Ascending aorta (tissue), 2 donors: ENCODE measurements around the gene GBP1. TPM values are rescaled to one million over a fixed set of nuclear protein-coding genes. Genes with fewer than 3 reads are reported as not detected.
"Not testable (repeated sequence)": the region's sequence is repeated elsewhere in the genome, so short reads cannot be mapped to it uniquely, and the experiment has no call there.

Experiments used
- DNase-seq, 2 donors: peaks; one replicate each; pipeline ENCODE4 v3.0.0-alpha.2; 2019; ENCODE audit warnings: low spot score in 2 of 2
- H3K27ac ChIP-seq, 2 donors: fragments of 200-600 bp; sonication (generic); one replicate each; pipeline ENCODE4 v1.5.1; 2016 to 2017; ENCODE audit warnings: mild to moderate bottlenecking in 1 of 2
- H3K27me3 ChIP-seq: fragments of 200-600 bp; sonication (generic); one replicate; pipeline ENCODE4 v1.5.1; 2017
- H3K36me3 ChIP-seq, 2 donors: fragments of 200-600 bp; sonication (generic); one replicate each; pipeline ENCODE4 v1.5.1; 2016
- H3K4me1 ChIP-seq, 2 donors: fragments of 200-600 bp; sonication (generic); one replicate each; pipeline ENCODE4 v1.5.1; 2016 to 2017; ENCODE audit warnings: mild to moderate bottlenecking in 1 of 2
- H3K4me3 ChIP-seq, 2 donors: fragments of 200-600 bp; sonication (generic); one replicate each; pipeline ENCODE4 v1.5.1; 2016 to 2017; ENCODE audit warnings: mild to moderate bottlenecking in 1 of 2
- H3K9me3 ChIP-seq, 2 donors: fragments of 200-600 bp; sonication (generic); one replicate each; pipeline ENCODE4 v1.5.1; 2016
- CTCF ChIP-seq, 3 experiments: fragments of 200-600 bp in 2 of 3; fragments of 450-650 bp in 1 of 3; sonication (generic) in 2 of 3; IDR thresholded peaks; one replicate each; pipeline ENCODE4 v1.5.1; 2016 to 2019; ENCODE audit warnings: antibody characterized with exemption in 3 of 3, mild to moderate bottlenecking in 1 of 3, moderate library complexity in 1 of 3
- intact Hi-C: fragments of 100-400 bp; cut with DNase I; formaldehyde crosslinking; loops from one replicate; pipeline ENCODE4 v1.15.1; 2023
- total RNA-seq: library from RNA; depleted of rRNA; stranded (reverse); fragments of >200 nt; gene quantifications from one replicate; pipeline ENCODE4 v1.1.0, GENCODE V29; 2016

Gene GBP1
- total RNA-seq, 1 donor from 2014 or later: 59.7 TPM

GRCh38 chr1:89088572-89088971 lies 23.6 kb upstream of the GBP1 start:
- no peaks in the 10 kb centered on the region for H3K36me3 ChIP-seq
- H3K27me3 ChIP-seq: no peaks in the 10 kb centered on the region
- no peak for DNase-seq
- H3K9me3 ChIP-seq: no peaks in the 10 kb centered on the region
- H3K27ac ChIP-seq: no peak overlapping the region
- intact Hi-C loops: no loop called here
- no peak for TF ChIP-seq CTCF (IDR thresholded peaks at IDR 0.05)
- no peak overlapping the region for H3K4me3 ChIP-seq
- H3K4me1 ChIP-seq: no peaks in the 10 kb centered on the region

- intact Hi-C loops: loop anchor here (2.0 kb wide), 1 partner anchor 272 kb away; no protein-coding TSS in a partner anchor
- Histone ChIP-seq H3K4me3 (no peak overlapping the region), H3K4me1 (no peaks in the 10 kb centered on the region), H3K36me3 (no peaks in the 10 kb centered on the region), H3K27me3 (no peaks in the 10 kb centered on the region), H3K9me3 (no peaks in the 10 kb centered on the region), H3K27ac (no peak overlapping the region)
- no peak for TF ChIP-seq CTCF (IDR thresholded peaks at IDR 0.05)
- no peak for DNase-seq
These were observed 22.2 kb upstream of the GBP1 start for GRCh38 chr1:89087241-89087640.

GRCh38 chr1:89085781-89086180 lies 20.8 kb upstream of the GBP1 start:
- Histone ChIP-seq H3K9me3 (no peaks in the 10 kb centered on the region), H3K4me1 (no peaks in the 10 kb centered on the region), H3K27ac (no peak overlapping the region), H3K36me3 (no peaks in the 10 kb centered on the region), H3K4me3 (no peak overlapping the region), H3K27me3 (no peaks in the 10 kb centered on the region)
- peak; percentile 6 to 70 (median 23) for TF ChIP-seq CTCF (IDR thresholded peaks at IDR 0.05)
- no peak for DNase-seq
- intact Hi-C loops: loop anchor here (2.0 kb wide), 1 partner anchor 273 kb away; no protein-coding TSS in a partner anchor

GRCh38 chr1:89081005-89081404 lies 16.0 kb upstream of the GBP1 start:
- Histone ChIP-seq H3K4me3 (no peak overlapping the region), H3K36me3 (no peaks in the 10 kb centered on the region), H3K9me3 (peaks cover 0 to 3% of the 10 kb centered on the region in 2 donors), H3K27ac (no peak overlapping the region), H3K4me1 (no peaks in the 10 kb centered on the region), H3K27me3 (no peaks in the 10 kb centered on the region)
- no peak for TF ChIP-seq CTCF (IDR thresholded peaks at IDR 0.05)
- intact Hi-C loops: no loop called here
- DNase-seq: no peak

GRCh38 chr1:89080068-89080467 lies 15.1 kb upstream of the GBP1 start:
- H3K36me3 ChIP-seq, intact Hi-C loops, H3K4me1 ChIP-seq, H3K9me3 ChIP-seq, H3K4me3 ChIP-seq, H3K27me3 ChIP-seq, H3K27ac ChIP-seq, DNase-seq: not testable (repeated sequence)

GRCh38 chr1:89072466-89073065 lies 7.6 kb upstream of the GBP1 start:
- H3K9me3 ChIP-seq, H3K4me3 ChIP-seq, intact Hi-C loops, H3K27ac ChIP-seq, H3K36me3 ChIP-seq, H3K4me1 ChIP-seq, H3K27me3 ChIP-seq, DNase-seq: not testable (repeated sequence)

GRCh38 chr1:89070509-89070908 lies 5.5 kb upstream of the GBP1 start:
- intact Hi-C loops: no loop called here
- DNase-seq: no peak
- peaks cover 0 to 5% of the 10 kb centered on the region in 2 donors for H3K4me1 ChIP-seq
- H3K27me3 ChIP-seq: no peaks in the 10 kb centered on the region
- peaks cover 0 to 3% of the 10 kb centered on the region in 2 donors for H3K9me3 ChIP-seq
- peak overlapping the region in 1 of 2 donors; percentile 53 for H3K4me3 ChIP-seq
- H3K36me3 ChIP-seq: no peaks in the 10 kb centered on the region
- H3K27ac ChIP-seq: no peak overlapping the region
- TF ChIP-seq CTCF (IDR thresholded peaks at IDR 0.05): no peak
